K562 (cell line): ENCODE data around the gene FNBP1. TPM values are rescaled to one million over a fixed set of nuclear protein-coding genes. Genes with fewer than 3 reads are reported as not detected.

ENCODE experiments used
- ARID2 ChIP-seq: fragments of 450-650 bp; IDR thresholded peaks from 2 replicates; pipeline ENCODE4 v1.6.1; 2017; ENCODE audit warnings: antibody characterized with exemption, mild to moderate bottlenecking
- CEBPG ChIP-seq, 3 experiments: fragments of 200-800 bp in 1 of 3; sonication (Bioruptor generic) in 1 of 3; sonication (generic) in 1 of 3; formaldehyde crosslinking in 1 of 3; IDR thresholded peaks in 2 of 3; conservative IDR thresholded peaks in 1 of 3; 2 replicates each; pipeline versions ENCODE4 v1.6.1 to v1.8.0; 2016 to 2022; ENCODE audit warnings: missing compliant biosample characterization in 2 of 3, missing genetic modification characterization in 2 of 3, mild to moderate bottlenecking in 1 of 3, missing genetic modification reagents in 1 of 3
- CTBP1 ChIP-seq: fragments of 450-650 bp; IDR thresholded peaks from 2 replicates; pipeline ENCODE4 v1.6.1; 2016; ENCODE audit warnings: borderline replicate concordance
- FOXM1 ChIP-seq, 2 experiments: fragments of 450-650 bp in 1 of 2; sonication (generic) in 1 of 2; formaldehyde crosslinking in 1 of 2; IDR thresholded peaks; 2 replicates each; pipeline versions ENCODE4 v1.6.1 to v1.9.0; 2017 to 2022; ENCODE audit warnings: low read depth in 2 of 2, mild to moderate bottlenecking in 2 of 2, missing genetic modification reagents in 1 of 2, moderate library complexity in 1 of 2
- HES1 ChIP-seq: fragments of 450-650 bp; IDR thresholded peaks from 2 replicates; pipeline ENCODE4 v1.6.1; 2016; ENCODE audit warnings: low read depth, mild to moderate bottlenecking, moderate library complexity
- ID3 ChIP-seq, 2 experiments: fragments of 250-450 bp in 1 of 2; fragments of 450-650 bp in 1 of 2; sonication (Bioruptor Pico) in 1 of 2; IDR thresholded peaks; 2 replicates each; pipeline versions ENCODE4 v1.6.1 to v1.8.0; 2016 to 2021; ENCODE audit warnings: mild to moderate bottlenecking in 2 of 2, moderate library complexity in 2 of 2, missing compliant biosample characterization in 1 of 2, missing genetic modification characterization in 1 of 2
- MTA1 ChIP-seq: fragments of 450-650 bp; IDR thresholded peaks from 2 replicates; pipeline ENCODE4 v1.6.1; 2017; ENCODE audit warnings: borderline replicate concordance
- NR3C1 ChIP-seq: sonication (generic); formaldehyde crosslinking; IDR thresholded peaks from 2 replicates; pipeline ENCODE4 v1.8.1; 2022; ENCODE audit warnings: missing genetic modification reagents
- RBFOX2 ChIP-seq: fragments of 200-400 bp; formaldehyde crosslinking; IDR thresholded peaks from 2 replicates; pipeline ENCODE4 v1.6.1; 2017; ENCODE audit warnings: low read depth, mild to moderate bottlenecking, low read length, moderate library complexity
- TRIM28 ChIP-seq: fragments of 450-650 bp; IDR thresholded peaks from 2 replicates; pipeline ENCODE4 v1.6.1; 2017
- TSHZ1 ChIP-seq: fragments of 250-450 bp; sonication (Bioruptor Pico); IDR thresholded peaks from 2 replicates; pipeline ENCODE4 v1.4.0; 2020; ENCODE audit warnings: mild to moderate bottlenecking, moderate library complexity
- USF2 ChIP-seq: sonication (generic); formaldehyde crosslinking; IDR thresholded peaks from 2 replicates; pipeline ENCODE4 v1.5.0; 2020; ENCODE audit warnings: missing genetic modification reagents
- ZNF449 ChIP-seq: fragments of 250-450 bp; sonication (Bioruptor Pico); IDR thresholded peaks from 2 replicates; pipeline ENCODE4 v1.8.0; 2022; ENCODE audit warnings: moderate library complexity, mild to moderate bottlenecking, inconsistent platforms
- ZNF766 ChIP-seq: fragments of 200-800 bp; sonication (Bioruptor generic); conservative IDR thresholded peaks from 2 replicates; pipeline ENCODE4 v1.6.1; 2016; ENCODE audit warnings: missing genetic modification characterization, missing compliant biosample characterization
- polyA plus RNA-seq, 8 experiments: library from polyadenylated mRNA; depleted of rRNA in 4 of 8; stranded (reverse) in 5 of 8; unstranded in 3 of 8; fragments of >200 nt; fragmentation: Nextera tagmentation in 2 of 8; fragmentation: Illumina TruSeq in 1 of 8; extraction: Ambion mirVana in 2 of 8; extraction: Trizol in 1 of 8; gene quantifications; 2 replicates each; pipeline versions ENCODE4 v1.2.1 to v1.2.3, GENCODE V29; 2011 to 2014; ENCODE audit warnings: inconsistent platforms in 1 of 8, missing spikeins in 1 of 8
- total RNA-seq, 7 experiments: library from RNA; depleted of rRNA in 6 of 7; stranded (reverse); fragments of >200 nt in 6 of 7; fragmentation: Illumina TruSeq in 2 of 7; extraction: Trizol in 2 of 7; gene quantifications; 2 replicates each; pipeline versions ENCODE4 v1.2.1 to v1.2.3, GENCODE V29; 2011 to 2021; ENCODE audit warnings: low replicate concordance in 1 of 7

Gene FNBP1
- total and polyA plus RNA-seq, 9 of the 15 experiments (the other 6 are each of a cell fraction or from before 2014, with no cell fraction given), result 1.8 to 14.9 (median 7.6) TPM

GRCh38 chr9:129867136-129868022, 175.6 kb downstream of the FNBP1 start (continued):
- TF ChIP-seq CEBPG (CRISPR knock-in tag; IDR thresholded peaks at IDR 0.05) (0 out of 2 replicates have a peak, but pooled peaks have one; percentile 11), CEBPG (tag; conservative IDR thresholded peaks at IDR 0.05 in 1 of 2, IDR thresholded peaks at IDR 0.05 in 1 of 2) (no peak), NR3C1 (0 out of 2 replicates have a peak, but pooled peaks have one; percentile 37), ARID2 (no peak), USF2 (CRISPR knock-in tag) (no peak), ID3 (CRISPR knock-in tag; IDR thresholded peaks at IDR 0.05) (no peak), ID3 (tag; IDR thresholded peaks at IDR 0.05) (no peak), FOXM1 (IDR thresholded peaks at IDR 0.05; ENCODE audit: low read depth) (no peak), FOXM1 (CRISPR knock-in tag; IDR thresholded peaks at IDR 0.05; ENCODE audit: low read depth) (no peak), TRIM28 (no peak), RBFOX2 (peak; percentile 45), ZNF449 (CRISPR knock-in tag) (no peak), HES1 (no peak), CTBP1 (no peak), ZNF766 (CRISPR knock-in tag) (no peak), TSHZ1 (CRISPR knock-in tag) (no peak), MTA1 (no peak)
